ENCODE measurements around the gene RELL2.

The RELL2 gene

GRCh38 chr5:141636413-141637122, at the start of gene RELL2, which contains the start of gene HDAC3:
Gene RELL2 (plus strand): TSS chr5:141636997. CDS start chr5:141638226, 1,229 bp downstream.
Gene HDAC3 (minus strand): TSS chr5:141636849. CDS start chr5:141636790, 59 bp downstream.
- H3K27ac ChIP-seq (ENCODE audit: low read depth, low read length), result peak within 1 kb of the TSS; percentile 64
- H3K4me1 ChIP-seq (ENCODE audit: control insufficient read depth in 1 of 2, insufficient read depth in 2 of 2, low read length in 2 of 2), result peaks cover 16 to 34% of the 10 kb centered on the region in 2 donors
- no peaks in the 10 kb centered on the region for H3K9me3 ChIP-seq (ENCODE audit: control insufficient read depth in 1 of 2, low read length in 2 of 2)

GRCh38 chr5:141590127-141590526, 46.7 kb upstream of the RELL2 start:
- Histone ChIP-seq H3K4me1 (ENCODE audit: control insufficient read depth in 1 of 2, insufficient read depth in 2 of 2, low read length in 2 of 2) (peaks cover 0 to 8% of the 10 kb centered on the region in 2 donors), H3K27me3 (ENCODE audit: control insufficient read depth in 1 of 2, insufficient read depth in 2 of 2, low read length in 2 of 2) (no peaks in the 10 kb centered on the region), H3K27ac (ENCODE audit: low read depth, low read length) (no peak overlapping the region), H3K4me3 (ENCODE audit: low read depth in 1 of 2, low read length in 2 of 2) (no peak overlapping the region), H3K36me3 (ENCODE audit: control insufficient read depth in 1 of 2, insufficient read depth in 2 of 2, low read length in 2 of 2) (peaks cover 23 to 36% of the 10 kb centered on the region in 2 donors), H3K9ac (ENCODE audit: low read depth in 1 of 2, low read length in 2 of 2) (no peak overlapping the region), H3K9me3 (ENCODE audit: control insufficient read depth in 1 of 2, low read length in 2 of 2) (no peaks in the 10 kb centered on the region)

More at GRCh38 chr5:141636413-141637122, at the start of gene RELL2, which contains the start of gene HDAC3:
- Histone ChIP-seq H3K27me3 (ENCODE audit: control insufficient read depth in 1 of 2, insufficient read depth in 2 of 2, low read length in 2 of 2) (no peaks in the 10 kb centered on the region), H3K4me3 (ENCODE audit: low read depth in 1 of 2, low read length in 2 of 2) (peak within 1 kb of the TSS; percentile 91 to 98), H3K36me3 (ENCODE audit: control insufficient read depth in 1 of 2, insufficient read depth in 2 of 2, low read length in 2 of 2) (peaks cover 0 to 12% of the 10 kb centered on the region in 2 donors), H3K9ac (ENCODE audit: low read depth in 1 of 2, low read length in 2 of 2) (peak within 1 kb of the TSS; percentile 85 to 91)

- no peaks in the 10 kb centered on the region for H3K9me3 ChIP-seq (ENCODE audit: control insufficient read depth in 1 of 2, low read length in 2 of 2)
- H3K4me3 ChIP-seq (ENCODE audit: low read depth in 1 of 2, low read length in 2 of 2), result no peak overlapping the region
- no peak overlapping the region for H3K27ac ChIP-seq (ENCODE audit: low read depth, low read length)
- H3K36me3 ChIP-seq (ENCODE audit: control insufficient read depth in 1 of 2, insufficient read depth in 2 of 2, low read length in 2 of 2), result peaks cover 7 to 10% of the 10 kb centered on the region in 2 donors
- H3K27me3 ChIP-seq (ENCODE audit: control insufficient read depth in 1 of 2, insufficient read depth in 2 of 2, low read length in 2 of 2), result no peaks in the 10 kb centered on the region
- H3K4me1 ChIP-seq (ENCODE audit: control insufficient read depth in 1 of 2, insufficient read depth in 2 of 2, low read length in 2 of 2), result peaks cover 6 to 29% of the 10 kb centered on the region in 2 donors
- H3K9ac ChIP-seq (ENCODE audit: low read depth in 1 of 2, low read length in 2 of 2), result no peak overlapping the region
Measured at GRCh38 chr5:141596867-141597266, 39.9 kb upstream of the RELL2 start.

DNA sequence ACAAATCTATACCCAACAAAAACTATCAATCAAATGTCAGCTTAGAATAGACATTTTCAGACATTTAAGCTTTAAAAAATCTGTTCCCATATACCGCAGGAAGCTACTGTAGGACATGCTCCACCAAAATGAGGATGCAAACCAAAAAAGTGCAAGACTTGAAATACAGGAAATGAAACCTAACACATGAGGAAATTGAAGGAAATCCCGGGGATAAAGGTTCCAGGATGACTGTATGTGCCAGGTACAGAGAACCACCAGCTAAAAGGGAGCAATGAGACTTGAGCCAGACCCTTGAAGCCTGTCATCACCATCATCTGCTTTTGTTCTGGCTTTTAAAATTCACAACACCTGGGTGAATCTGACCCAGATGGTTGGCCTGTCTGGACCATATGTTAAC, 39.4 kb upstream of the RELL2 start:
- Histone ChIP-seq H3K4me1 (ENCODE audit: control insufficient read depth in 1 of 2, insufficient read depth in 2 of 2, low read length in 2 of 2) (peaks cover 6 to 26% of the 10 kb centered on the region in 2 donors), H3K4me3 (ENCODE audit: low read depth in 1 of 2, low read length in 2 of 2) (no peak overlapping the region), H3K9ac (ENCODE audit: low read depth in 1 of 2, low read length in 2 of 2) (no peak overlapping the region), H3K9me3 (ENCODE audit: control insufficient read depth in 1 of 2, low read length in 2 of 2) (no peaks in the 10 kb centered on the region), H3K27ac (ENCODE audit: low read depth, low read length) (no peak overlapping the region), H3K36me3 (ENCODE audit: control insufficient read depth in 1 of 2, insufficient read depth in 2 of 2, low read length in 2 of 2) (peaks cover 7 to 10% of the 10 kb centered on the region in 2 donors), H3K27me3 (ENCODE audit: control insufficient read depth in 1 of 2, insufficient read depth in 2 of 2, low read length in 2 of 2) (no peaks in the 10 kb centered on the region)

GRCh38 chr5:141597814-141598213, 39.0 kb upstream of the RELL2 start:
- H3K27me3 ChIP-seq (ENCODE audit: control insufficient read depth in 1 of 2, insufficient read depth in 2 of 2, low read length in 2 of 2), result no peaks in the 10 kb centered on the region
- H3K9ac ChIP-seq (ENCODE audit: low read depth in 1 of 2, low read length in 2 of 2), result no peak overlapping the region
- peaks cover 6 to 25% of the 10 kb centered on the region in 2 donors for H3K4me1 ChIP-seq (ENCODE audit: control insufficient read depth in 1 of 2, insufficient read depth in 2 of 2, low read length in 2 of 2)
- no peak overlapping the region for H3K27ac ChIP-seq (ENCODE audit: low read depth, low read length)
- H3K9me3 ChIP-seq (ENCODE audit: control insufficient read depth in 1 of 2, low read length in 2 of 2), result no peaks in the 10 kb centered on the region
- peaks cover 7 to 10% of the 10 kb centered on the region in 2 donors for H3K36me3 ChIP-seq (ENCODE audit: control insufficient read depth in 1 of 2, insufficient read depth in 2 of 2, low read length in 2 of 2)
- no peak overlapping the region for H3K4me3 ChIP-seq (ENCODE audit: low read depth in 1 of 2, low read length in 2 of 2)

- Histone ChIP-seq H3K27me3 (ENCODE audit: control insufficient read depth in 1 of 2, insufficient read depth in 2 of 2, low read length in 2 of 2) (no peaks in the 10 kb centered on the region), H3K27ac (ENCODE audit: low read depth, low read length) (no peak overlapping the region), H3K4me1 (ENCODE audit: control insufficient read depth in 1 of 2, insufficient read depth in 2 of 2, low read length in 2 of 2) (peaks cover 7 to 26% of the 10 kb centered on the region in 2 donors), H3K4me3 (ENCODE audit: low read depth in 1 of 2, low read length in 2 of 2) (no peak overlapping the region), H3K9ac (ENCODE audit: low read depth in 1 of 2, low read length in 2 of 2) (no peak overlapping the region), H3K36me3 (ENCODE audit: control insufficient read depth in 1 of 2, insufficient read depth in 2 of 2, low read length in 2 of 2) (peaks cover 6 to 7% of the 10 kb centered on the region in 2 donors), H3K9me3 (ENCODE audit: control insufficient read depth in 1 of 2, low read length in 2 of 2) (no peaks in the 10 kb centered on the region)
Measured at GRCh38 chr5:141598391-141599345, 38.1 kb upstream of the RELL2 start.

GRCh38 chr5:141602606-141603005, 34.2 kb upstream of the RELL2 start:
- no peak overlapping the region for H3K27ac ChIP-seq (ENCODE audit: low read depth, low read length)
- peaks cover 22 to 42% of the 10 kb centered on the region in 2 donors for H3K4me1 ChIP-seq (ENCODE audit: control insufficient read depth in 1 of 2, insufficient read depth in 2 of 2, low read length in 2 of 2)
- H3K4me3 ChIP-seq (ENCODE audit: low read depth in 1 of 2, low read length in 2 of 2), result no peak overlapping the region

DNA sequence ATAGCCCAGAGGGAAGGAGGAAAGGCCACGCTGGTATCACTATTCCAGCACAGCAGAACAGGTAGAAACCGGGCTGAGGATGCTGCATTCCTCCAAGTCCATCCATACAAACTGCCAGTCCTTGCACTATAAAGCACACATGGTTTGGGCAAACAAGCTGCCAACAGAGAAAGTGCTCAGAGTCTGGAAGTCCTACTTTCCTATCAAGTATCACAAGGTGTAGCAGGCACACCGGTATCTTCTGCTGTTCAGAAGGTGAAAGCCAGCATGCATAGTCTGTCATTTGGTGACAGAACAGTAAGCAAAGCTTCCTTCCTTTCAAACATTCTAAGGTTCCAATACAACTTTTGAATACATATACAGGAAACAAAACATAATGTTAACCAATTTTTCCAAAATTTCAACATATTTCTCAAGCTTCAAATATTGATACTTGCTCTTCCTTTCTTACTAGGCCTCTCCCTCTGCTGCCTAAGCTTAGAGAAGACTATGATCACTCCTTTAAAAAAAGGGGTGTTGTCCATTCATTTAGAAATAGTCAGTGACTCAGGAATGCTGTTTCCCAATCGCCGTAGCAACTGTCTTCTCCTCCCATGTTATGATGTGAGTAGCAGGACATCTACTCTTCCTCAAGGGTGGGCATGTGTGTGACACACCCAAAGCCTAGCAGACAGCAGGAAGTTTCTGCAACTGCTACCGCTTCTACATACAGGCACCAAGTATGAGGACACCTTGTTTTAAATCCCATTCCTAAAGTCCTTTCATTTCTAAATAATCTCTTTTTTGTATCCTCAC, 32.7 kb upstream of the RELL2 start:
- Histone ChIP-seq H3K4me3 (ENCODE audit: low read depth in 1 of 2, low read length in 2 of 2) (peak overlapping the region in 1 of 2 donors; percentile 4), H3K9ac (ENCODE audit: low read depth in 1 of 2, low read length in 2 of 2) (peak overlapping the region in 1 of 2 donors; percentile 15), H3K36me3 (ENCODE audit: control insufficient read depth in 1 of 2, insufficient read depth in 2 of 2, low read length in 2 of 2) (no peaks in the 10 kb centered on the region), H3K4me1 (ENCODE audit: control insufficient read depth in 1 of 2, insufficient read depth in 2 of 2, low read length in 2 of 2) (peaks cover 33 to 43% of the 10 kb centered on the region in 2 donors), H3K27ac (ENCODE audit: low read depth, low read length) (no peak overlapping the region), H3K9me3 (ENCODE audit: control insufficient read depth in 1 of 2, low read length in 2 of 2) (no peaks in the 10 kb centered on the region), H3K27me3 (ENCODE audit: control insufficient read depth in 1 of 2, insufficient read depth in 2 of 2, low read length in 2 of 2) (no peaks in the 10 kb centered on the region)

More at GRCh38 chr5:141602606-141603005, 34.2 kb upstream of the RELL2 start:
- Histone ChIP-seq H3K27me3 (ENCODE audit: control insufficient read depth in 1 of 2, insufficient read depth in 2 of 2, low read length in 2 of 2) (no peaks in the 10 kb centered on the region), H3K36me3 (ENCODE audit: control insufficient read depth in 1 of 2, insufficient read depth in 2 of 2, low read length in 2 of 2) (no peaks in the 10 kb centered on the region), H3K9me3 (ENCODE audit: control insufficient read depth in 1 of 2, low read length in 2 of 2) (no peaks in the 10 kb centered on the region), H3K9ac (ENCODE audit: low read depth in 1 of 2, low read length in 2 of 2) (no peak overlapping the region)

- no peak overlapping the region for H3K27ac ChIP-seq (ENCODE audit: low read depth, low read length)
- H3K27me3 ChIP-seq (ENCODE audit: control insufficient read depth in 1 of 2, insufficient read depth in 2 of 2, low read length in 2 of 2), result no peaks in the 10 kb centered on the region
- H3K9me3 ChIP-seq (ENCODE audit: control insufficient read depth in 1 of 2, low read length in 2 of 2), result no peaks in the 10 kb centered on the region
- no peak overlapping the region for H3K4me3 ChIP-seq (ENCODE audit: low read depth in 1 of 2, low read length in 2 of 2)
- no peaks in the 10 kb centered on the region for H3K36me3 ChIP-seq (ENCODE audit: control insufficient read depth in 1 of 2, insufficient read depth in 2 of 2, low read length in 2 of 2)
- H3K9ac ChIP-seq (ENCODE audit: low read depth in 1 of 2, low read length in 2 of 2), result no peak overlapping the region
- peaks cover 41 to 42% of the 10 kb centered on the region in 2 donors for H3K4me1 ChIP-seq (ENCODE audit: control insufficient read depth in 1 of 2, insufficient read depth in 2 of 2, low read length in 2 of 2)
Measured at GRCh38 chr5:141605523-141606277, 31.1 kb upstream of the RELL2 start.

Measured in duodenal mucosa (tissue), 2 donors.